GM21423 (cell line): ENCODE data around the gene KSR1.

Experiments
- ATAC-seq: cut with Tn5 transposase; IDR thresholded peaks from one replicate; pipeline ENCODE4 v1.9.1; 2021; ENCODE audit warnings: mild to moderate bottlenecking, moderate library complexity; ENCODE audit not compliant: unreplicated experiment

Gene KSR1

GRCh38 chr17:27566671-27567562, 110.7 kb downstream of the KSR1 start:
- ATAC-seq, result no peak

- no peak for ATAC-seq
Observed at GRCh38 chr17:27567563-27567859, 111.3 kb downstream of the KSR1 start.

- ATAC-seq, result no peak
Observed at GRCh38 chr17:27568216-27568615, 112.0 kb downstream of the KSR1 start.

GRCh38 chr17:27568811-27569210, 112.6 kb downstream of the KSR1 start:
- ATAC-seq, result no peak

- ATAC-seq, result no peak
Observed at GRCh38 chr17:27569257-27569722, 113.0 kb downstream of the KSR1 start.

- no peak for ATAC-seq
Observed at GRCh38 chr17:27569884-27570577, 113.8 kb downstream of the KSR1 start.

- no peak for ATAC-seq
Observed at GRCh38 chr17:27570578-27570914, 114.3 kb downstream of the KSR1 start.

- no peak for ATAC-seq
Observed at GRCh38 chr17:27571563-27572352, 115.5 kb downstream of the KSR1 start.

- no peak for ATAC-seq
Observed at GRCh38 chr17:27572665-27573064, 116.4 kb downstream of the KSR1 start.

GRCh38 chr17:27573548-27573947, 117.3 kb downstream of the KSR1 start:
- ATAC-seq, result no peak

- ATAC-seq, result no peak
Observed at GRCh38 chr17:27573971-27574525, 117.8 kb downstream of the KSR1 start.

- ATAC-seq, result no peak
Observed at GRCh38 chr17:27575096-27575911, 119.1 kb downstream of the KSR1 start.

GRCh38 chr17:27575912-27576252, 119.6 kb downstream of the KSR1 start:
- no peak for ATAC-seq

- ATAC-seq, result no peak
Observed at GRCh38 chr17:27576477-27577083, 120.3 kb downstream of the KSR1 start.

GRCh38 chr17:27577121-27577761, 121.0 kb downstream of the KSR1 start:
- no peak for ATAC-seq

- ATAC-seq, result no peak
Observed at GRCh38 chr17:27577884-27578717, 121.9 kb downstream of the KSR1 start.

- peak; percentile 73 for ATAC-seq
Observed at GRCh38 chr17:27578718-27579085, 122.5 kb downstream of the KSR1 start.

- no peak for ATAC-seq
Observed at GRCh38 chr17:27579304-27579703, 123.1 kb downstream of the KSR1 start.

GRCh38 chr17:27579897-27580321, 123.7 kb downstream of the KSR1 start:
- no peak for ATAC-seq
